SK-N-SH (cell line): Measurements from ENCODE around the gene LCN15.

ENCODE experiments used
- EP300 ChIP-seq, 2 experiments: IDR thresholded peaks; 2 replicates each; pipeline versions ENCODE4 v1.4.0 to v1.6.1; 2012; ENCODE audit warnings: borderline replicate concordance in 1 of 2, low read depth in 1 of 2, low read length in 1 of 2
- EZH2phosphoT487 ChIP-seq: fragments of 200-600 bp; sonication (generic); IDR thresholded peaks from 2 replicates; pipeline ENCODE4 v1.6.1; 2017; ENCODE audit warnings: low read depth, mixed run types, mild to moderate bottlenecking, antibody characterized with exemption, moderate library complexity, borderline replicate concordance
- JUND ChIP-seq: IDR thresholded peaks from 2 replicates; pipeline ENCODE4 v1.4.0; 2012
- MEF2A ChIP-seq: IDR thresholded peaks from 2 replicates; pipeline ENCODE4 v1.4.0; 2012; ENCODE audit warnings: low read depth, borderline replicate concordance
- POLR2AphosphoS5 ChIP-seq: IDR thresholded peaks from 2 replicates; pipeline ENCODE4 v1.6.1; 2012; ENCODE audit warnings: low read depth, low read length
- RCOR1 ChIP-seq: fragments of 150-350 bp; IDR thresholded peaks from 2 replicates; pipeline ENCODE4 v1.6.1; 2017; ENCODE audit warnings: antibody characterized with exemption, low read length
- SMC3 ChIP-seq: IDR thresholded peaks from 2 replicates; pipeline ENCODE4 v1.6.1; 2012; ENCODE audit warnings: low read depth, low read length, improper control_type of control experiment
- TAF1 ChIP-seq: IDR thresholded peaks from 2 replicates; pipeline ENCODE4 v1.6.1; 2012; ENCODE audit warnings: low read depth, mild to moderate bottlenecking, low read length, moderate library complexity, borderline replicate concordance
- TCF12 ChIP-seq: IDR thresholded peaks from 2 replicates; pipeline ENCODE4 v1.4.0; 2012
- TF ChIP-seq, protein P1 (sequence below): fragments of 200-600 bp; sonication (generic); IDR thresholded peaks from 2 replicates; pipeline ENCODE4 v1.6.1; 2017; ENCODE audit warnings: antibody characterized with exemption, mild to moderate bottlenecking, moderate library complexity
- TF ChIP-seq, protein P2 (sequence below): IDR thresholded peaks from 2 replicates; pipeline ENCODE4 v1.4.0; 2012; ENCODE audit warnings: low read depth

DNA sequence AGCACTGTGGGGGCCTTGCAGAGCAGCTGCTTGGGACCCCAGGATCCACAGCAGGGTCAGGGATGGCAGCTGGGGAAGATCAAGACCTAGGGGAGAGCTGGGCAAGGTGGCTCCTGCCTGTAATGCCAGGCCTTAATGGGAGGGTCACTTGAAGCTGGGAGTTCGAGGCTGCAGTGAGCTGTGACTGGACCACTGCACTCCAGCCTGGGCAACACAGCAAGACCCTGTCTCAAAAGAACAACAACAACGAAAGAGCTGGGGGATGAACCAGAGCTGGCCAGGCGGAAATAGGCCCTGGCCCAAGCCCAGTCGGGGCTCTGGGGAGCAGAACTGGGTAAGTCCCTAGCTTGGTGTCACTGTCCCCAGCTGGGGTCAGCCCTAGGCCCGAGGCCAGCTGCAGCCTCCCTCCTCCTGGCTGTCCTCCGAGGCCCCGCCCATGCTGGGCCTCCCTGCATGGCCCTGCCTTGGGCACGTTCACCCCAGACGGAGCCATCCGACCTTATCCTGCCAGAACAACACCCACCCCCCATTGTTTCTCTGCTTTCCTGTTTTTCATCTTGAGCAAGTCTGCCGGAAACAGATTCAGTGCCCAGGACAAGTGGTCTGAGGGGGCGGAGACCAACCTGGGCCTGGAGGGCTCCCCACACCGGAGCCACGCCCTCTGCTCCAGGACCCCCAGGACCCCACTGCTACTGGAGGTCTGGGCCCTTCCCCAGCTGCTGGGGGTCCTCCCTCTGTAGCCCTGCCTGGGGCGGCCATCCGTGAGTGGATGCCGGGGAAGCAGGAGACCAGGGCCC is 50.0 kb downstream of the LCN15 start:
- TF ChIP-seq TCF12 (no peak), EZH2phosphoT487 (no peak), POLR2AphosphoS5 (no peak), EP300 (IDR thresholded peaks at IDR 0.05; ENCODE audit: borderline replicate concordance in 1 of 2, low read depth in 1 of 2, low read length in 1 of 2) (no peak), MEF2A (no peak), SMC3 (no peak), JUND (no peak), TAF1 (no peak), RCOR1 (no peak)
- TF ChIP-seq, protein P1, sequence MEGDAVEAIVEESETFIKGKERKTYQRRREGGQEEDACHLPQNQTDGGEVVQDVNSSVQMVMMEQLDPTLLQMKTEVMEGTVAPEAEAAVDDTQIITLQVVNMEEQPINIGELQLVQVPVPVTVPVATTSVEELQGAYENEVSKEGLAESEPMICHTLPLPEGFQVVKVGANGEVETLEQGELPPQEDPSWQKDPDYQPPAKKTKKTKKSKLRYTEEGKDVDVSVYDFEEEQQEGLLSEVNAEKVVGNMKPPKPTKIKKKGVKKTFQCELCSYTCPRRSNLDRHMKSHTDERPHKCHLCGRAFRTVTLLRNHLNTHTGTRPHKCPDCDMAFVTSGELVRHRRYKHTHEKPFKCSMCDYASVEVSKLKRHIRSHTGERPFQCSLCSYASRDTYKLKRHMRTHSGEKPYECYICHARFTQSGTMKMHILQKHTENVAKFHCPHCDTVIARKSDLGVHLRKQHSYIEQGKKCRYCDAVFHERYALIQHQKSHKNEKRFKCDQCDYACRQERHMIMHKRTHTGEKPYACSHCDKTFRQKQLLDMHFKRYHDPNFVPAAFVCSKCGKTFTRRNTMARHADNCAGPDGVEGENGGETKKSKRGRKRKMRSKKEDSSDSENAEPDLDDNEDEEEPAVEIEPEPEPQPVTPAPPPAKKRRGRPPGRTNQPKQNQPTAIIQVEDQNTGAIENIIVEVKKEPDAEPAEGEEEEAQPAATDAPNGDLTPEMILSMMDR = no peak
- TF ChIP-seq, protein P2, sequence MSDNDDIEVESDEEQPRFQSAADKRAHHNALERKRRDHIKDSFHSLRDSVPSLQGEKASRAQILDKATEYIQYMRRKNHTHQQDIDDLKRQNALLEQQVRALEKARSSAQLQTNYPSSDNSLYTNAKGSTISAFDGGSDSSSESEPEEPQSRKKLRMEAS = no peak
